Calu3 (cell line): ENCODE measurements around the gene JPT2. TPM values are rescaled to one million over a fixed set of nuclear protein-coding genes. Genes with fewer than 3 reads are reported as not detected.

ENCODE experiments used
- BruUV-seq: library from RNA; stranded (reverse); fragments of 400-500 nt; replicated peaks from 2 replicates; lab custom pipeline; 2021; lab: Mats Ljungman, UMichigan
- CTCF ChIA-PET: fragments of 300-600 bp; sonication (Branson Sonifier 250); formaldehyde crosslinking; loops from one replicate; lab custom pipeline; 2022; ENCODE audit warnings: antibody characterized with exemption; lab: Charles Lee
- DNase-seq: peaks from one replicate; pipeline ENCODE4 v3.0.0; 2022
- H3K27ac Mint-ChIP-seq: one replicate; pipeline ENCODE4 v1.8.0; 2022; ENCODE audit warnings: mixed read lengths; ENCODE audit not compliant: unreplicated experiment
- H3K27me3 Mint-ChIP-seq: one replicate; pipeline ENCODE4 v1.8.0; 2022; ENCODE audit warnings: mixed read lengths; ENCODE audit not compliant: unreplicated experiment
- H3K36me3 Mint-ChIP-seq: one replicate; pipeline ENCODE4 v1.8.0; 2022; ENCODE audit warnings: mild to moderate bottlenecking, moderate library complexity, mixed read lengths; ENCODE audit not compliant: insufficient read depth, unreplicated experiment
- H3K4me1 Mint-ChIP-seq: one replicate; pipeline ENCODE4 v1.8.0; 2022; ENCODE audit warnings: mild to moderate bottlenecking, low read depth, mixed read lengths; ENCODE audit not compliant: unreplicated experiment
- H3K4me3 Mint-ChIP-seq: one replicate; pipeline ENCODE4 v1.8.0; 2022; ENCODE audit warnings: mild to moderate bottlenecking, low read depth, moderate library complexity, mixed read lengths; ENCODE audit not compliant: unreplicated experiment
- H3K9me3 Mint-ChIP-seq: one replicate; pipeline ENCODE4 v1.8.0; 2022; ENCODE audit warnings: low read depth, mixed read lengths; ENCODE audit not compliant: unreplicated experiment
- intact Hi-C: fragments of 100-400 bp; cut with micrococcal nuclease; formaldehyde crosslinking; loops from one replicate; pipeline ENCODE4 v1.10.0; 2022; ENCODE audit not compliant: unreplicated experiment
- total RNA-seq: library from RNA; stranded (reverse); gene quantifications from 2 replicates; pipeline ENCODE4 v1.2.3, GENCODE V29; 2022
- TF ChIP-seq, protein P1 (sequence below): fragments of 200-600 bp; IDR thresholded peaks from one replicate; pipeline ENCODE4 v1.8.0; 2022; ENCODE audit warnings: antibody characterized with exemption; ENCODE audit not compliant: unreplicated experiment

JPT2 gene
- total RNA-seq, 1 experiment from 2014 or later: 185 TPM

DNA sequence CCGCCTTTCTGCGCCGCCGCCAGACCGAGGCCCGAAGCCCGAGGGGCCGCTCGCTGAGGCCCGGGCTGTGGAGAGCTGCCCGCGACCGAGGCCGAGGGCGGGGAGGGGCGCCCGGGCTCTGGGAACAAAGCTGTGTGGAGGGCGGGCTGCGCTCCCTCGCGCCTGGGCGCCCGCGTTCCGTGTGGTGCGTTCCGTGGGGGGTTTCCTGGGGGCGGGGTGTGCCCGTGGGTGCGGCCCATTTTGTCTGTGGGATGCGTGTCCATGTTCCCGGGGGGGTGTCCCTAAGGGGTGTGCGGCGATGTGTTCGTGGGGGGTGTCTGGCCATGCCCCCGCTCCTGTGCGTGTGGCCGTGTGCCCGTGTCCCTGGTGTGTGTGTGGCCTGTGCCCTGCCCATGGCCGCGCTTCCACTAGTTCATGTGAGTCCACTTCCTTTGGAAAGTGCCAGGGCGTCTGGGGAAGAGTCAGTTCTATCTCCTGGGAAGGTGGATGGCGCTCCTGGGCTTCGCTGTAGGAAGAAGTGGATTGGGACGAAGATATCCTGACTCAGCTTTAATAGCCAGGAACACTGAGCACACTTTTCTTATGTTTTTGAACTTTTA, 520 bp downstream of the JPT2 start:
- Mint-ChIP-seq H3K36me3 (peaks cover 72% of the 10 kb centered on the region), H3K9me3 (no peaks in the 10 kb centered on the region), H3K4me3 (peak overlapping the region; percentile 89), H3K27ac (peak overlapping the region; percentile 92), H3K4me1 (peaks cover 34% of the 10 kb centered on the region), H3K27me3 (no peaks in the 10 kb centered on the region)
- DNase-seq: peak; percentile 46
- TF ChIP-seq, protein P1, sequence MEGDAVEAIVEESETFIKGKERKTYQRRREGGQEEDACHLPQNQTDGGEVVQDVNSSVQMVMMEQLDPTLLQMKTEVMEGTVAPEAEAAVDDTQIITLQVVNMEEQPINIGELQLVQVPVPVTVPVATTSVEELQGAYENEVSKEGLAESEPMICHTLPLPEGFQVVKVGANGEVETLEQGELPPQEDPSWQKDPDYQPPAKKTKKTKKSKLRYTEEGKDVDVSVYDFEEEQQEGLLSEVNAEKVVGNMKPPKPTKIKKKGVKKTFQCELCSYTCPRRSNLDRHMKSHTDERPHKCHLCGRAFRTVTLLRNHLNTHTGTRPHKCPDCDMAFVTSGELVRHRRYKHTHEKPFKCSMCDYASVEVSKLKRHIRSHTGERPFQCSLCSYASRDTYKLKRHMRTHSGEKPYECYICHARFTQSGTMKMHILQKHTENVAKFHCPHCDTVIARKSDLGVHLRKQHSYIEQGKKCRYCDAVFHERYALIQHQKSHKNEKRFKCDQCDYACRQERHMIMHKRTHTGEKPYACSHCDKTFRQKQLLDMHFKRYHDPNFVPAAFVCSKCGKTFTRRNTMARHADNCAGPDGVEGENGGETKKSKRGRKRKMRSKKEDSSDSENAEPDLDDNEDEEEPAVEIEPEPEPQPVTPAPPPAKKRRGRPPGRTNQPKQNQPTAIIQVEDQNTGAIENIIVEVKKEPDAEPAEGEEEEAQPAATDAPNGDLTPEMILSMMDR: no peak
- intact Hi-C loops: no loop called here
- CTCF ChIA-PET: interaction anchor here (0.6 to 2.3 kb wide), 6 partner anchors 8 to 382 kb away, joined by 3 to 20 read pairs (median 4); partner anchors contain the start of gene MAPK8IP3
- BruUV-seq: no TSS peak

DNA sequence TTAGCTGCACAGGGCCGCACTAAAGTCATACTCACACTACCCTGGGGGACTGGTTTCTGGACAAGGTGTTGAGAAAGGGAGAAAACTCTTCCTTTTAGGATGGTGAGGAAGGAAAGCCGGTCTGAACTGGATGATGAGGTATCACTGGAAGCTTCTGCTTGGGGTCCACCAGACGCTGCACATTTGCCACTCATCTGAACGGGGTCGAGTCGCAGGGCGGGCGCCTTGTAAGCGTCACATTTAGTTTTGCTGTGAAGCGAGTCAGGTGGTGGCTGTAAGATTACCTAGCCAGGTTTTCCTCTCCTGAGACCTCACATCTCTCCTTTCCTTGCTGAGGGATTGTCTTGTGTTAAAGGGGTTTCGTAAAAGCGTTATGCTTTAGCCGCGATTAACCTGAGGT, 2.3 kb downstream of the JPT2 start:
- Mint-ChIP-seq H3K9me3 (no peaks in the 10 kb centered on the region), H3K4me1 (peaks cover 26% of the 10 kb centered on the region), H3K36me3 (peaks cover 86% of the 10 kb centered on the region), H3K4me3 (peak overlapping the region; percentile 39), H3K27me3 (no peaks in the 10 kb centered on the region), H3K27ac (peak overlapping the region; percentile 13)
- CTCF ChIA-PET: no interaction called here
- DNase-seq: no peak
- TF ChIP-seq, protein P1: no peak
- intact Hi-C loops: no loop called here
- BruUV-seq: no TSS peak

DNA sequence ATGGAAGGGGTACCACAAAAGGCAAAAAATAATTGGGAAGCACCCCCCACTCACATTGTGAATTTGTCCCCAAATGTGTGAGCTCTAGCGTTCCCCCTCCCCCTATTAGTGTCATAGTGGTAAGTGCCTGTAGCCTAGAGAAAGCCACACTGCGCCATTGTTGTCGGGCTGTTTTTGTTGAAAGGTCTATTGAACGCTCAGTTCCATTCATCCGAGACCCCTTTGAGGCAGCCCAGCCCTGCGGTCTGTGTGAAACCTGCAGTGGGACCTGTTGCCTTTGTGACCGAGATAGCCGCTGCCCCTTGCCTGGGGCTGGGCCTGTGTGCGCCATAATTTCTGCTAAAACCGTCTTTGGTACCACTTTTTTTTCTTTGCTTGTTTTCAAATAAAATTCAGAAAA, 3.0 kb downstream of the JPT2 start:
- TF ChIP-seq, protein P1: no peak
- H3K36me3 Mint-ChIP-seq: peaks cover 92% of the 10 kb centered on the region
- CTCF ChIA-PET: no interaction called here

DNA sequence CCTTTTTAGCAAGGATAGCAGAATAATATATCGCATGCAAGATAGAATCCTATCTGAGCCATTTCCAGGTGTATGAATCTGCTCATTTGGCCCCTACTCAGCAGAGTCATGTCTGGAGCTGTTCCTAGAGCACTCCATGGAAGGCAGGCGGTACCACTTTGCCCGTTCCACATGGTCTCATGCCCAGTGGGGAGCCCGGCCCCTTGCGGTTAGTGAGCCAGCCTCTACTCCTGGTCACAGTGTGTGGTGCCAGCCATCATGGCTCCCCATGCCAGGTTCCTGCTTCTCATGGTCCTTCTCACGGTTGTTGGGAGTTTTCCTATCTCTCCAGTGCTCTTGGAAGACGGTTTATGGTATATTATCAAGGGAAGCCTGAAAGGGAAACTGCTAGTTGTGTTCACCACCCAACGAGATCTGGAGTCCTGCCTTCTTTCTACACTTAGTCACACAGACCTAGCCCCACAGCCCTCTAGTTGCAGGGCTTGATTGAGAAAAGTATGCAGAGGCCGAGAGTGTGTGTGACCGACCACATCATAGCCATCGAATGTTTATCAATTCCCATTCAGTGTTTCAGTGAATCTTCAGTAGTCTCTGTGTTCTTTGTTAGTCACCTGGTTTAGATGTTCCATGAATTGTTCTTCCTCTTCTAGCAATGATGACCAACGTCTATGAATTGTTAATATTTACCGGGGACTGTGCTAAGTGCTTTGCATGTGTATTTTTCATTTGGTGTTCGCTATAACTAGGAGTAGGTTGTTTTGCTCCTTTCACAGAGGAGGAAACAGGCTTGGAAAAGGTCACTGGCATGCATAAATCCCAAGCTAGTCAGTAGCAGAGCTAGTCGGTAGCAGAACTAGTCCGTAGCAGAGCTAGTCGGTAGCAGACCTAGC, 9.6 kb downstream of the JPT2 start:
- CTCF ChIA-PET: interaction anchor here (0.8 to 3.0 kb wide), 3 partner anchors 9 to 19 kb away, joined by 3 to 18 read pairs (median 15); partner anchors contain the start of genes JPT2 and MAPK8IP3
- TF ChIP-seq, protein P1: no peak
- DNase-seq: no peak

More for the DNA sequence above, 3.0 kb downstream of the JPT2 start:
- BruUV-seq: no TSS peak
- Mint-ChIP-seq H3K27ac (peak overlapping the region; percentile 13), H3K4me1 (peaks cover 24% of the 10 kb centered on the region), H3K9me3 (no peaks in the 10 kb centered on the region), H3K4me3 (no peak overlapping the region), H3K27me3 (no peaks in the 10 kb centered on the region)
- no peak for DNase-seq
- intact Hi-C loops: no loop called here

More for the DNA sequence above, 9.6 kb downstream of the JPT2 start:
- Mint-ChIP-seq H3K4me3 (peak overlapping the region; percentile 56), H3K4me1 (peaks cover 50% of the 10 kb centered on the region), H3K9me3 (no peaks in the 10 kb centered on the region), H3K36me3 (peaks cover 96% of the 10 kb centered on the region), H3K27me3 (no peaks in the 10 kb centered on the region), H3K27ac (peak overlapping the region; percentile 91)
- no TSS peak for BruUV-seq
- intact Hi-C loops: loop anchor here (5.0 kb wide), 1 partner anchor 75 kb away; the partner anchor contains the start of genes CRAMP1 and IFT140
